HepG2 (cell line): ENCODE results near the gene TRPM1. TPM values are rescaled to one million over a fixed set of nuclear protein-coding genes. Genes with fewer than 3 reads are reported as not detected.
A peak's percentile ranks its signal among the peaks of the same experiment; 100 is the strongest.

ENCODE experiments used
- ELF1 ChIP-seq: sonication (generic); formaldehyde crosslinking; IDR thresholded peaks from 2 replicates; pipeline ENCODE4 v1.4.0; 2020; ENCODE audit warnings: missing genetic modification reagents
- FOSL2 ChIP-seq: sonication (generic); formaldehyde crosslinking; IDR thresholded peaks from 2 replicates; pipeline ENCODE4 v1.4.0; 2020; ENCODE audit warnings: missing genetic modification reagents
- NR2F1 ChIP-seq, 2 experiments: fragments of 450-650 bp in 1 of 2; formaldehyde crosslinking in 1 of 2; IDR thresholded peaks; 2 replicates each; pipeline versions ENCODE4 v1.5.0 to v1.6.1; 2016 to 2020; ENCODE audit warnings: mild to moderate bottlenecking in 1 of 2, missing compliant biosample characterization in 1 of 2, missing genetic modification reagents in 1 of 2, moderate library complexity in 1 of 2
- POLR2G ChIP-seq: fragments of 200-400 bp; formaldehyde crosslinking; IDR thresholded peaks from 2 replicates; pipeline ENCODE4 v1.6.1; 2018; ENCODE audit warnings: mild to moderate bottlenecking, low read depth, low read length, moderate library complexity
- XRCC5 ChIP-seq: fragments of 200-400 bp; formaldehyde crosslinking; optimal IDR thresholded peaks from 2 replicates; pipeline ENCODE3; 2017; ENCODE audit warnings: mild to moderate bottlenecking, low read length
- ZC3H4 ChIP-seq: sonication (generic); formaldehyde crosslinking; IDR thresholded peaks from 2 replicates; pipeline ENCODE4 v1.4.0; 2020; ENCODE audit warnings: missing genetic modification reagents, borderline replicate concordance
- ZFP41 ChIP-seq: sonication (generic); formaldehyde crosslinking; IDR thresholded peaks from 2 replicates; pipeline ENCODE4 v1.4.0; 2020; ENCODE audit warnings: mild to moderate bottlenecking, missing genetic modification reagents, borderline replicate concordance
- ZGPAT ChIP-seq: IDR thresholded peaks from 2 replicates; pipeline ENCODE4 v1.6.1; 2016; ENCODE audit warnings: mild to moderate bottlenecking
- ZNF296 ChIP-seq: sonication (generic); formaldehyde crosslinking; conservative IDR thresholded peaks from 2 replicates; pipeline ENCODE4 v1.5.0; 2020; ENCODE audit warnings: mild to moderate bottlenecking, missing genetic modification reagents
- ZNF33B ChIP-seq: sonication (generic); formaldehyde crosslinking; IDR thresholded peaks from 2 replicates; pipeline ENCODE4 v1.5.1; 2020; ENCODE audit warnings: mild to moderate bottlenecking, missing genetic modification reagents
- ZNF383 ChIP-seq: sonication (generic); formaldehyde crosslinking; IDR thresholded peaks from 2 replicates; pipeline ENCODE4 v1.4.0; 2020; ENCODE audit warnings: missing genetic modification reagents, mild to moderate bottlenecking, borderline replicate concordance
- ZNF407 ChIP-seq: sonication (generic); formaldehyde crosslinking; IDR thresholded peaks from one replicate; pipeline ENCODE4 v1.5.1; 2020; ENCODE audit warnings: mild to moderate bottlenecking, missing genetic modification reagents; ENCODE audit errors: not compliant biosample characterization
- polyA plus RNA-seq, 8 experiments: library from polyadenylated mRNA; depleted of rRNA in 3 of 8; stranded (reverse) in 7 of 8; unstranded in 1 of 8; fragments of >200 nt; fragmentation: Illumina TruSeq in 4 of 8; extraction: Trizol in 4 of 8; gene quantifications; 2 replicates each; pipeline versions ENCODE4 v1.2.1 to v1.2.3, GENCODE V29; 2011 to 2016; ENCODE audit warnings: low read depth in 4 of 8, missing spikeins in 1 of 8, mixed read lengths in 1 of 8; ENCODE audit not compliant: insufficient read depth in 1 of 8
- total RNA-seq, 5 experiments: library from RNA; depleted of rRNA; stranded (reverse); fragments of >200 nt; fragmentation: Illumina TruSeq; extraction: Trizol; gene quantifications; 2 replicates each; pipeline ENCODE4 v1.2.3, GENCODE V29; 2016; ENCODE audit warnings: low read depth in 1 of 5
- TF ChIP-seq, protein P1 (sequence below): sonication (generic); formaldehyde crosslinking; conservative IDR thresholded peaks from 2 replicates; pipeline ENCODE4 v1.4.0; 2020; ENCODE audit warnings: mild to moderate bottlenecking, missing genetic modification reagents, moderate library complexity
- TF ChIP-seq, protein P2 (sequence below): sonication (generic); formaldehyde crosslinking; IDR thresholded peaks from 2 replicates; pipeline ENCODE4 v1.4.0; 2020; ENCODE audit warnings: missing genetic modification reagents

The TRPM1 gene
- total and polyA plus RNA-seq, 2 of the 13 experiments (the other 11 are each of a cell fraction or from before 2014, with no cell fraction given): not detected

DNA sequence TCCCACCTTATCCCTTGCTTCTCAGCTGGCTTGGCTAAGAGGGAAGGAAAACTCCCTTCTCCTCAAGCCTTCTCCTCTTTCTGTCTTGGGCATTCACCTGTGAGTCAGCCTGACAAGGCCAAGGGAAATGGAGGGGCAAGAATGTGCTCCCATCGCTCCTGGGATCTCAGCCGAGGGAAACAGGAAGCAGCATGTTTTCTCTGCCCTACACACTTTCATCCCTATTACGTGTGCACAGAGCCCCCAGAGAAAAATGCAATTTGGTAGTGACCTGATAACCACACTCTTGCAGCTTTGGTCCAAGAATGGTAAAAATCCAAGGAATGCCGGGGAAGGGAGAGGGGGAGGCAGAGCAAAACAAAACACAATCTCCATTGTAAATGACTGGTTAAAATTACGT lies 77.2 kb downstream of the TRPM1 start (continued):
- TF ChIP-seq ZGPAT (CRISPR knock-in tag) (no peak), ZNF296 (CRISPR knock-in tag) (no peak), NR2F1 (CRISPR knock-in tag; IDR thresholded peaks at IDR 0.05) (no peak), POLR2G (no peak), ZFP41 (no peak), XRCC5 (no peak), ZNF383 (CRISPR knock-in tag) (no peak), ZC3H4 (no peak), ZNF33B (CRISPR knock-in tag) (no peak), ZNF407 (CRISPR knock-in tag) (no peak), FOSL2 (CRISPR knock-in tag) (peak; percentile 20; the same call in 1 of the 2 replicates), ELF1 (peak; percentile 48)
- TF ChIP-seq, protein P1, sequence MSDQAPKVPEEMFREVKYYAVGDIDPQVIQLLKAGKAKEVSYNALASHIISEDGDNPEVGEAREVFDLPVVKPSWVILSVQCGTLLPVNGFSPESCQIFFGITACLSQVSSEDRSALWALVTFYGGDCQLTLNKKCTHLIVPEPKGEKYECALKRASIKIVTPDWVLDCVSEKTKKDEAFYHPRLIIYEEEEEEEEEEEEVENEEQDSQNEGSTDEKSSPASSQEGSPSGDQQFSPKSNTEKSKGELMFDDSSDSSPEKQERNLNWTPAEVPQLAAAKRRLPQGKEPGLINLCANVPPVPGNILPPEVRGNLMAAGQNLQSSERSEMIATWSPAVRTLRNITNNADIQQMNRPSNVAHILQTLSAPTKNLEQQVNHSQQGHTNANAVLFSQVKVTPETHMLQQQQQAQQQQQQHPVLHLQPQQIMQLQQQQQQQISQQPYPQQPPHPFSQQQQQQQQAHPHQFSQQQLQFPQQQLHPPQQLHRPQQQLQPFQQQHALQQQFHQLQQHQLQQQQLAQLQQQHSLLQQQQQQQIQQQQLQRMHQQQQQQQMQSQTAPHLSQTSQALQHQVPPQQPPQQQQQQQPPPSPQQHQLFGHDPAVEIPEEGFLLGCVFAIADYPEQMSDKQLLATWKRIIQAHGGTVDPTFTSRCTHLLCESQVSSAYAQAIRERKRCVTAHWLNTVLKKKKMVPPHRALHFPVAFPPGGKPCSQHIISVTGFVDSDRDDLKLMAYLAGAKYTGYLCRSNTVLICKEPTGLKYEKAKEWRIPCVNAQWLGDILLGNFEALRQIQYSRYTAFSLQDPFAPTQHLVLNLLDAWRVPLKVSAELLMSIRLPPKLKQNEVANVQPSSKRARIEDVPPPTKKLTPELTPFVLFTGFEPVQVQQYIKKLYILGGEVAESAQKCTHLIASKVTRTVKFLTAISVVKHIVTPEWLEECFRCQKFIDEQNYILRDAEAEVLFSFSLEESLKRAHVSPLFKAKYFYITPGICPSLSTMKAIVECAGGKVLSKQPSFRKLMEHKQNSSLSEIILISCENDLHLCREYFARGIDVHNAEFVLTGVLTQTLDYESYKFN: peak; percentile 41; the same call in 1 of the 2 replicates
- TF ChIP-seq, protein P2, sequence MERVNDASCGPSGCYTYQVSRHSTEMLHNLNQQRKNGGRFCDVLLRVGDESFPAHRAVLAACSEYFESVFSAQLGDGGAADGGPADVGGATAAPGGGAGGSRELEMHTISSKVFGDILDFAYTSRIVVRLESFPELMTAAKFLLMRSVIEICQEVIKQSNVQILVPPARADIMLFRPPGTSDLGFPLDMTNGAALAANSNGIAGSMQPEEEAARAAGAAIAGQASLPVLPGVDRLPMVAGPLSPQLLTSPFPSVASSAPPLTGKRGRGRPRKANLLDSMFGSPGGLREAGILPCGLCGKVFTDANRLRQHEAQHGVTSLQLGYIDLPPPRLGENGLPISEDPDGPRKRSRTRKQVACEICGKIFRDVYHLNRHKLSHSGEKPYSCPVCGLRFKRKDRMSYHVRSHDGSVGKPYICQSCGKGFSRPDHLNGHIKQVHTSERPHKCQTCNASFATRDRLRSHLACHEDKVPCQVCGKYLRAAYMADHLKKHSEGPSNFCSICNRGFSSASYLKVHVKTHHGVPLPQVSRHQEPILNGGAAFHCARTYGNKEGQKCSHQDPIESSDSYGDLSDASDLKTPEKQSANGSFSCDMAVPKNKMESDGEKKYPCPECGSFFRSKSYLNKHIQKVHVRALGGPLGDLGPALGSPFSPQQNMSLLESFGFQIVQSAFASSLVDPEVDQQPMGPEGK: peak; percentile 55; the same call in 1 of the 2 replicates
